WTC11 (cell line): ENCODE data around the gene CCDC195. TPM values are rescaled to one million over a fixed set of nuclear protein-coding genes. Genes with fewer than 3 reads are reported as not detected.

Experiments used
- ATAC-seq: fragments of 200-7000 bp; cut with Tn5 transposase; 2 replicates; pipeline ENCODE4 v1.10.0; 2021; ENCODE audit warnings: mild to moderate bottlenecking, moderate library complexity
- Bru-seq: library from RNA; stranded (reverse); fragments of 400-500 nt; gene quantifications from one replicate; lab custom pipeline; 2021; lab: Mats Ljungman, UMichigan
- CTCF ChIA-PET: fragments of 300-600 bp; sonication (Branson Sonifier 250); formaldehyde crosslinking; loops from one replicate; lab custom pipeline; 2021; ENCODE audit warnings: antibody characterized with exemption; lab: Charles Lee
- POLR2A ChIA-PET: fragments of 350-600 bp; sonication (Branson Sonifier 250); formaldehyde crosslinking; loops from one replicate; lab custom pipeline; 2021; ENCODE audit warnings: antibody characterized with exemption; lab: Charles Lee
- DNase-seq: peaks from one replicate; pipeline ENCODE4 v3.0.0; 2021; ENCODE audit warnings: low spot score
- H3K27ac Mint-ChIP-seq: 2 replicates; pipeline ENCODE4 v1.8.0; 2021; ENCODE audit warnings: mixed read lengths
- H3K27me3 Mint-ChIP-seq: 2 replicates; pipeline ENCODE4 v1.8.0; 2021; ENCODE audit warnings: low read depth, mild to moderate bottlenecking, moderate library complexity, mixed read lengths
- H3K36me3 Mint-ChIP-seq: 2 replicates; pipeline ENCODE4 v1.8.0; 2021; ENCODE audit warnings: mixed read lengths
- H3K4me1 Mint-ChIP-seq: 2 replicates; pipeline ENCODE4 v1.8.0; 2022; ENCODE audit warnings: mixed read lengths
- H3K4me3 Mint-ChIP-seq: 2 replicates; pipeline ENCODE4 v1.8.0; 2021; ENCODE audit warnings: mild to moderate bottlenecking, moderate library complexity, mixed read lengths
- H3K9me3 Mint-ChIP-seq: 2 replicates; pipeline ENCODE4 v1.8.0; 2021; ENCODE audit warnings: mixed read lengths
- CBFB ChIP-seq: sonication (generic); formaldehyde crosslinking; IDR thresholded peaks from 2 replicates; pipeline ENCODE4 v1.8.1; 2022; ENCODE audit warnings: mild to moderate bottlenecking, low read depth, missing genetic modification reagents
- CREM ChIP-seq: sonication (generic); formaldehyde crosslinking; IDR thresholded peaks from 2 replicates; pipeline ENCODE4 v1.8.1; 2022; ENCODE audit warnings: mild to moderate bottlenecking, missing genetic modification reagents, moderate library complexity
- EMX1 ChIP-seq: fragments of 250-450 bp; sonication (Bioruptor Pico); IDR thresholded peaks from 2 replicates; pipeline ENCODE4 v1.8.0; 2021; ENCODE audit warnings: mild to moderate bottlenecking
- GRHL2 ChIP-seq: fragments of 250-450 bp; sonication (Bioruptor Pico); IDR thresholded peaks from 2 replicates; pipeline ENCODE4 v1.8.0; 2022; ENCODE audit warnings: mild to moderate bottlenecking, moderate library complexity; ENCODE audit not compliant: insufficient replicate concordance, severe bottlenecking
- JAZF1 ChIP-seq: fragments of 250-450 bp; sonication (Bioruptor Pico); IDR thresholded peaks from 2 replicates; pipeline ENCODE4 v1.9.0; 2021; ENCODE audit warnings: moderate library complexity, mild to moderate bottlenecking, inconsistent platforms
- MYBL2 ChIP-seq: sonication (generic); formaldehyde crosslinking; IDR thresholded peaks from 2 replicates; pipeline ENCODE4 v1.8.1; 2023; ENCODE audit warnings: mild to moderate bottlenecking, moderate library complexity, missing genetic modification reagents
- NFATC4 ChIP-seq: fragments of 250-450 bp; sonication (Bioruptor Pico); IDR thresholded peaks from 2 replicates; pipeline ENCODE4 v1.9.0; 2021; ENCODE audit warnings: mild to moderate bottlenecking
- NR1H2 ChIP-seq: sonication (generic); formaldehyde crosslinking; IDR thresholded peaks from 2 replicates; pipeline ENCODE4 v1.9.0; 2021; ENCODE audit warnings: mild to moderate bottlenecking, moderate library complexity, missing genetic modification reagents
- SP1 ChIP-seq: sonication (generic); formaldehyde crosslinking; conservative IDR thresholded peaks from 2 replicates; pipeline ENCODE4 v1.8.1; 2022; ENCODE audit warnings: missing genetic modification reagents
- TEAD4 ChIP-seq: sonication (generic); formaldehyde crosslinking; IDR thresholded peaks from 2 replicates; pipeline ENCODE4 v1.8.0; 2022; ENCODE audit warnings: mild to moderate bottlenecking, missing genetic modification reagents
- ZBTB43 ChIP-seq: sonication (generic); formaldehyde crosslinking; IDR thresholded peaks from 2 replicates; pipeline ENCODE4 v1.8.1; 2023; ENCODE audit warnings: mild to moderate bottlenecking, missing genetic modification reagents
- ZNF317 ChIP-seq: sonication (generic); formaldehyde crosslinking; IDR thresholded peaks from 2 replicates; pipeline ENCODE4 v1.8.1; 2023; ENCODE audit warnings: low read depth, mild to moderate bottlenecking, moderate library complexity, missing genetic modification reagents, borderline replicate concordance
- long read RNA-seq, 3 experiments: library from RNA in 1 of 3; library from capped mRNA in 1 of 3; library from polyadenylated mRNA in 1 of 3; unstranded in 2 of 3; stranded (forward) in 1 of 3; transcript quantifications; one replicate each; pipeline ENCODE4 v2.0.0, GENCODE V29; 2021
- total RNA-seq: library from RNA; stranded (reverse); gene quantifications from 3 replicates; pipeline ENCODE4 v1.2.3, GENCODE V29; 2021
- TF ChIP-seq, protein P1 (sequence below): fragments of 250-450 bp; sonication (Bioruptor Pico); IDR thresholded peaks from 2 replicates; pipeline ENCODE4 v1.9.0; 2021; ENCODE audit warnings: mild to moderate bottlenecking, borderline replicate concordance
- TF ChIP-seq, protein P2 (sequence below): sonication (generic); formaldehyde crosslinking; conservative IDR thresholded peaks from 2 replicates; pipeline ENCODE4 v1.8.1; 2022; ENCODE audit warnings: mild to moderate bottlenecking, missing genetic modification reagents
- TF ChIP-seq, protein P3 (sequence below): sonication (generic); formaldehyde crosslinking; IDR thresholded peaks from 2 replicates; pipeline ENCODE4 v1.8.1; 2022; ENCODE audit warnings: mild to moderate bottlenecking, moderate library complexity, missing genetic modification reagents

CCDC195 gene, protein sequence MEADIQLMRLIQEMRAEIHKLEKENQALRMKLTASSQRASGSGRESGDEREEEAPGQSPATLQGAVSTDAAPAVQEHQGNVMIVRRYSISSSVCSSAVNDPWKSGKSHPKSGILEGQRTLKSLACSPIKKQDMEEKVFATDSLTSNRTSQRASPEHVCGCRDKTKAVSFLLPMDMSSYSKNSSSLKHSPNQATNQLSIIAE
- total RNA-seq (not detected in 3 replicates), Bru-seq, nascent RNA (not detected)
- long read RNA-seq, experiment 1: 0 reads
- long read RNA-seq, experiment 2: 0 reads
- long read RNA-seq, experiment 3: 0 reads

- no peak within 1 kb of the TSS for H3K27ac Mint-ChIP-seq
- CTCF ChIA-PET: no interaction called here
- H3K4me1 Mint-ChIP-seq: no peaks in the 10 kb centered on the region
- H3K9me3 Mint-ChIP-seq: peaks cover 29% of the 10 kb centered on the region
- POLR2A ChIA-PET: no interaction called here
- TF ChIP-seq CREM (CRISPR knock-in tag): no peak
- TF ChIP-seq EMX1 (CRISPR knock-in tag): no peak
- no peak for TF ChIP-seq MYBL2 (CRISPR knock-in tag)
- ATAC-seq (no peak), DNase-seq (no peak)
- H3K27me3 Mint-ChIP-seq: no peaks in the 10 kb centered on the region
- no peaks in the 10 kb centered on the region for H3K36me3 Mint-ChIP-seq
- H3K4me3 Mint-ChIP-seq: no peak within 1 kb of the TSS
Observed at GRCh38 chr2:224716201-224716600, at the start of gene CCDC195. Gene CCDC195 (minus strand): TSS chr2:224716365. CDS start chr2:224716365, 0 bp downstream.

GRCh38 chr2:224764565-224765236 lies 48.5 kb upstream of the CCDC195 start:
- ChIA-PET POLR2A (no interaction called here), CTCF (no interaction called here)
- Mint-ChIP-seq H3K36me3 (peaks cover 4% of the 10 kb centered on the region; the same call in 1 of the 2 replicates), H3K27ac (no peak overlapping the region), H3K4me3 (no peak overlapping the region), H3K9me3 (peaks cover 27% of the 10 kb centered on the region), H3K4me1 (no peaks in the 10 kb centered on the region)
- DNase-seq: no peak
- no peak for ATAC-seq
- TF ChIP-seq MYBL2 (CRISPR knock-in tag) (no peak), NR1H2 (CRISPR knock-in tag) (no peak), CREM (CRISPR knock-in tag) (no peak), CBFB (CRISPR knock-in tag) (no peak), NFATC4 (CRISPR knock-in tag) (no peak), SP1 (no peak), ZNF317 (CRISPR knock-in tag) (no peak), ZBTB43 (CRISPR knock-in tag) (no peak), JAZF1 (no peak), TEAD4 (CRISPR knock-in tag) (no peak), GRHL2 (no peak)
- TF ChIP-seq, protein P1, sequence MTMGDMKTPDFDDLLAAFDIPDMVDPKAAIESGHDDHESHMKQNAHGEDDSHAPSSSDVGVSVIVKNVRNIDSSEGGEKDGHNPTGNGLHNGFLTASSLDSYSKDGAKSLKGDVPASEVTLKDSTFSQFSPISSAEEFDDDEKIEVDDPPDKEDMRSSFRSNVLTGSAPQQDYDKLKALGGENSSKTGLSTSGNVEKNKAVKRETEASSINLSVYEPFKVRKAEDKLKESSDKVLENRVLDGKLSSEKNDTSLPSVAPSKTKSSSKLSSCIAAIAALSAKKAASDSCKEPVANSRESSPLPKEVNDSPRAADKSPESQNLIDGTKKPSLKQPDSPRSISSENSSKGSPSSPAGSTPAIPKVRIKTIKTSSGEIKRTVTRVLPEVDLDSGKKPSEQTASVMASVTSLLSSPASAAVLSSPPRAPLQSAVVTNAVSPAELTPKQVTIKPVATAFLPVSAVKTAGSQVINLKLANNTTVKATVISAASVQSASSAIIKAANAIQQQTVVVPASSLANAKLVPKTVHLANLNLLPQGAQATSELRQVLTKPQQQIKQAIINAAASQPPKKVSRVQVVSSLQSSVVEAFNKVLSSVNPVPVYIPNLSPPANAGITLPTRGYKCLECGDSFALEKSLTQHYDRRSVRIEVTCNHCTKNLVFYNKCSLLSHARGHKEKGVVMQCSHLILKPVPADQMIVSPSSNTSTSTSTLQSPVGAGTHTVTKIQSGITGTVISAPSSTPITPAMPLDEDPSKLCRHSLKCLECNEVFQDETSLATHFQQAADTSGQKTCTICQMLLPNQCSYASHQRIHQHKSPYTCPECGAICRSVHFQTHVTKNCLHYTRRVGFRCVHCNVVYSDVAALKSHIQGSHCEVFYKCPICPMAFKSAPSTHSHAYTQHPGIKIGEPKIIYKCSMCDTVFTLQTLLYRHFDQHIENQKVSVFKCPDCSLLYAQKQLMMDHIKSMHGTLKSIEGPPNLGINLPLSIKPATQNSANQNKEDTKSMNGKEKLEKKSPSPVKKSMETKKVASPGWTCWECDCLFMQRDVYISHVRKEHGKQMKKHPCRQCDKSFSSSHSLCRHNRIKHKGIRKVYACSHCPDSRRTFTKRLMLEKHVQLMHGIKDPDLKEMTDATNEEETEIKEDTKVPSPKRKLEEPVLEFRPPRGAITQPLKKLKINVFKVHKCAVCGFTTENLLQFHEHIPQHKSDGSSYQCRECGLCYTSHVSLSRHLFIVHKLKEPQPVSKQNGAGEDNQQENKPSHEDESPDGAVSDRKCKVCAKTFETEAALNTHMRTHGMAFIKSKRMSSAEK (CRISPR knock-in tag): no peak
- TF ChIP-seq, protein P2, sequence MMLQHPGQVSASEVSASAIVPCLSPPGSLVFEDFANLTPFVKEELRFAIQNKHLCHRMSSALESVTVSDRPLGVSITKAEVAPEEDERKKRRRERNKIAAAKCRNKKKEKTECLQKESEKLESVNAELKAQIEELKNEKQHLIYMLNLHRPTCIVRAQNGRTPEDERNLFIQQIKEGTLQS: no peak
- TF ChIP-seq, protein P3, sequence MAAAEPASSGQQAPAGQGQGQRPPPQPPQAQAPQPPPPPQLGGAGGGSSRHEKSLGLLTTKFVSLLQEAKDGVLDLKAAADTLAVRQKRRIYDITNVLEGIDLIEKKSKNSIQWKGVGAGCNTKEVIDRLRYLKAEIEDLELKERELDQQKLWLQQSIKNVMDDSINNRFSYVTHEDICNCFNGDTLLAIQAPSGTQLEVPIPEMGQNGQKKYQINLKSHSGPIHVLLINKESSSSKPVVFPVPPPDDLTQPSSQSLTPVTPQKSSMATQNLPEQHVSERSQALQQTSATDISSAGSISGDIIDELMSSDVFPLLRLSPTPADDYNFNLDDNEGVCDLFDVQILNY (CRISPR knock-in tag): no peak
- TF ChIP-seq, all 79 proteins: peak for 0
- H3K27me3 Mint-ChIP-seq: no peaks in the 10 kb centered on the region
